Smooth muscle cell (in vitro differentiated cells): ENCODE data around the gene EXOC3. TPM values are rescaled to one million over a fixed set of nuclear protein-coding genes. Genes with fewer than 3 reads are reported as not detected.

Source experiments
- DNase-seq: peaks from one replicate; lab custom pipeline; 2025; ENCODE audit not compliant: unreplicated experiment; lab: John Stamatoyannopoulos, UW
- H2AFZ ChIP-seq: fragments of 200-600 bp; sonication (generic); 2 replicates; pipeline ENCODE4 v1.6.0; 2016; ENCODE audit warnings: antibody characterized with exemption, low read depth, mild to moderate bottlenecking
- H3F3A ChIP-seq: fragments of 200-600 bp; sonication (generic); 2 replicates; pipeline ENCODE4 v1.6.0; 2017; ENCODE audit warnings: antibody characterized with exemption, low read depth
- H3K27ac ChIP-seq: fragments of 200-600 bp; sonication (generic); 2 replicates; pipeline ENCODE4 v1.5.1; 2016; ENCODE audit warnings: low read depth, mild to moderate bottlenecking
- H3K27me3 ChIP-seq: fragments of 200-600 bp; sonication (generic); 2 replicates; pipeline ENCODE4 v1.6.1; 2016; ENCODE audit warnings: low read depth, mild to moderate bottlenecking
- H3K36me3 ChIP-seq: fragments of 200-600 bp; sonication (generic); 2 replicates; pipeline ENCODE4 v1.5.1; 2016; ENCODE audit warnings: low read depth
- H3K4me1 ChIP-seq: fragments of 200-600 bp; sonication (generic); 2 replicates; pipeline ENCODE4 v1.5.1; 2016; ENCODE audit warnings: low read depth
- H3K4me2 ChIP-seq: fragments of 200-600 bp; sonication (generic); 2 replicates; pipeline ENCODE4 v1.6.0; 2016; ENCODE audit warnings: mild to moderate bottlenecking
- H3K4me3 ChIP-seq: fragments of 200-600 bp; sonication (generic); 2 replicates; pipeline ENCODE4 v1.5.1; 2016; ENCODE audit warnings: mild to moderate bottlenecking
- H3K79me2 ChIP-seq: fragments of 200-600 bp; sonication (generic); 2 replicates; pipeline ENCODE4 v1.6.0; 2016; ENCODE audit warnings: low read depth, mild to moderate bottlenecking
- H3K9ac ChIP-seq: fragments of 200-600 bp; sonication (generic); 2 replicates; pipeline ENCODE4 v1.6.0; 2016; ENCODE audit warnings: low read depth
- H3K9me3 ChIP-seq: fragments of 200-600 bp; sonication (generic); replicated peaks from 2 replicates; pipeline ENCODE4 v1.5.1; 2016; ENCODE audit warnings: low read depth
- H4K20me1 ChIP-seq: fragments of 200-600 bp; sonication (generic); 2 replicates; pipeline ENCODE4 v1.6.0; 2016; ENCODE audit warnings: low read depth
- WGBS: methylation state at CpG from one replicate; pipeline ENCODE4 v1.1.7; 2016; ENCODE audit warnings: low lambda C conversion rate; 5-methylcytosine and 5-hydroxymethylcytosine counted together
- polyA plus RNA-seq: library from polyadenylated mRNA; unstranded; fragments of >200 nt; fragmentation: Nextera tagmentation; extraction: Ambion mirVana; gene quantifications from 2 replicates; pipeline ENCODE4 v1.2.1, GENCODE V29; 2016
- total RNA-seq: library from RNA; depleted of rRNA; stranded (reverse); fragments of >200 nt; gene quantifications from 2 replicates; pipeline ENCODE4 v1.2.3, GENCODE V29; 2014
- TF ChIP-seq, protein P1 (sequence below): fragments of 200-600 bp; sonication (generic); IDR thresholded peaks from 2 replicates; pipeline ENCODE4 v1.5.1; 2017; ENCODE audit warnings: borderline replicate concordance, mild to moderate bottlenecking, antibody characterized with exemption; ENCODE audit not compliant: insufficient read depth, poor library complexity, severe bottlenecking

Gene EXOC3
- total and polyA plus RNA-seq, 2 experiments from 2014 or later, result 23.6 to 30.5 TPM

DNA sequence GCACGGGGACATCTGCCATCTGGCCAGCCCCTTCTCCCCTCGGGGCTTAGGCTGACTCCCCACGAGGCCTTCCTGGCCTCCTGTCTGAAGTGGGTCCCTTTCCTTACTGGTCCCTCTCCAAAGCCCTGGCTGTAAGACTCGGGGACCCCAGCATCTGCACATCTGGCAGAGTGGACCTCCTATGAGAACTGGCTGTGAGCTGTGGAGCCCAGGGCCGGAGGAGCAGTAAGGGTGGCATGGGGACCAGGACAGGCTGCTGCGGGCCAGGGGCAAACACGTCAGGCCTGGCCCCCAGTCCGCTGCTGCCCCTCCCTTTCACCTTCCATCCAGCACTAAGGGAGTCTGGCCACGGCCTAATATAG, 33.8 kb downstream of the EXOC3 start:
- Histone ChIP-seq H3K9ac (no peak overlapping the region), H3K27ac (no peak overlapping the region)
- 90% methylated on average over 9 of the region's 9 CpGs for WGBS

GRCh38 chr5:477247-477646, 34.3 kb downstream of the EXOC3 start:
- Histone ChIP-seq H4K20me1 (peaks cover 31% of the 10 kb centered on the region), H3K79me2 (peaks cover 1% of the 10 kb centered on the region), H3K27ac (no peak overlapping the region), H3K4me3 (no peak overlapping the region), H3K27me3 (peaks cover 12% of the 10 kb centered on the region), H3K4me1 (peaks cover 10% of the 10 kb centered on the region), H3F3A (no peaks in the 10 kb centered on the region), H3K4me2 (no peak overlapping the region), H2AFZ (no peak overlapping the region), H3K9me3 (no peaks in the 10 kb centered on the region), H3K9ac (no peak overlapping the region), H3K36me3 (no peaks in the 10 kb centered on the region)
- TF ChIP-seq, protein P1, sequence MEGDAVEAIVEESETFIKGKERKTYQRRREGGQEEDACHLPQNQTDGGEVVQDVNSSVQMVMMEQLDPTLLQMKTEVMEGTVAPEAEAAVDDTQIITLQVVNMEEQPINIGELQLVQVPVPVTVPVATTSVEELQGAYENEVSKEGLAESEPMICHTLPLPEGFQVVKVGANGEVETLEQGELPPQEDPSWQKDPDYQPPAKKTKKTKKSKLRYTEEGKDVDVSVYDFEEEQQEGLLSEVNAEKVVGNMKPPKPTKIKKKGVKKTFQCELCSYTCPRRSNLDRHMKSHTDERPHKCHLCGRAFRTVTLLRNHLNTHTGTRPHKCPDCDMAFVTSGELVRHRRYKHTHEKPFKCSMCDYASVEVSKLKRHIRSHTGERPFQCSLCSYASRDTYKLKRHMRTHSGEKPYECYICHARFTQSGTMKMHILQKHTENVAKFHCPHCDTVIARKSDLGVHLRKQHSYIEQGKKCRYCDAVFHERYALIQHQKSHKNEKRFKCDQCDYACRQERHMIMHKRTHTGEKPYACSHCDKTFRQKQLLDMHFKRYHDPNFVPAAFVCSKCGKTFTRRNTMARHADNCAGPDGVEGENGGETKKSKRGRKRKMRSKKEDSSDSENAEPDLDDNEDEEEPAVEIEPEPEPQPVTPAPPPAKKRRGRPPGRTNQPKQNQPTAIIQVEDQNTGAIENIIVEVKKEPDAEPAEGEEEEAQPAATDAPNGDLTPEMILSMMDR, result no peak
- WGBS, result 90% methylated on average over 19 of the region's 19 CpGs
- DNase-seq, result no peak

More for the DNA sequence above, 33.8 kb downstream of the EXOC3 start:
- DNase-seq, result no peak
- peaks cover 15% of the 10 kb centered on the region for H3K4me1 ChIP-seq
- no peak overlapping the region for H2AFZ ChIP-seq
- H3K27me3 ChIP-seq, result peaks cover 12% of the 10 kb centered on the region
- H3K9me3 ChIP-seq, result no peaks in the 10 kb centered on the region
- TF ChIP-seq, protein P1, result no peak
- peaks cover 6% of the 10 kb centered on the region for H3K79me2 ChIP-seq
- H3F3A ChIP-seq, result no peaks in the 10 kb centered on the region
- H4K20me1 ChIP-seq, result peaks cover 33% of the 10 kb centered on the region
- no peak overlapping the region for H3K4me2 ChIP-seq
- H3K4me3 ChIP-seq, result no peak overlapping the region
- no peaks in the 10 kb centered on the region for H3K36me3 ChIP-seq

GRCh38 chr5:477871-478270, 34.9 kb downstream of the EXOC3 start:
- H3K27me3 ChIP-seq, result peaks cover 12% of the 10 kb centered on the region
- H3K4me2 ChIP-seq, result no peak overlapping the region
- no peaks in the 10 kb centered on the region for H3K36me3 ChIP-seq
- H3K27ac ChIP-seq, result no peak overlapping the region
- no peak overlapping the region for H3K4me3 ChIP-seq
- H3F3A ChIP-seq, result no peaks in the 10 kb centered on the region
- TF ChIP-seq, protein P1, result no peak
- H3K79me2 ChIP-seq, result no peaks in the 10 kb centered on the region
- H3K9me3 ChIP-seq, result no peaks in the 10 kb centered on the region
- H2AFZ ChIP-seq, result no peak overlapping the region
- no peak for DNase-seq
- no peak overlapping the region for H3K9ac ChIP-seq
- peaks cover 9% of the 10 kb centered on the region for H3K4me1 ChIP-seq
- WGBS, result 93% methylated on average over 13 of the region's 13 CpGs
- H4K20me1 ChIP-seq, result peaks cover 31% of the 10 kb centered on the region

GRCh38 chr5:478369-478981, 35.5 kb downstream of the EXOC3 start:
- WGBS, result 93% methylated on average over 16 of the region's 18 CpGs
- no peak overlapping the region for H3K9ac ChIP-seq
- no peaks in the 10 kb centered on the region for H3K79me2 ChIP-seq
- H3K27me3 ChIP-seq, result peaks cover 12% of the 10 kb centered on the region
- no peaks in the 10 kb centered on the region for H3K36me3 ChIP-seq
- no peak overlapping the region for H3K4me2 ChIP-seq
- H2AFZ ChIP-seq, result no peak overlapping the region
- H3K27ac ChIP-seq, result no peak overlapping the region
- TF ChIP-seq, protein P1, result no peak
- H4K20me1 ChIP-seq, result peaks cover 31% of the 10 kb centered on the region
- H3K9me3 ChIP-seq, result no peaks in the 10 kb centered on the region
- H3K4me1 ChIP-seq, result peaks cover 8% of the 10 kb centered on the region
- DNase-seq, result no peak
- H3F3A ChIP-seq, result no peaks in the 10 kb centered on the region
- no peak overlapping the region for H3K4me3 ChIP-seq
